CD4-positive, alpha-beta T cell (primary cell): ENCODE results near the gene ARHGAP18. TPM values are rescaled to one million over a fixed set of nuclear protein-coding genes. Genes with fewer than 3 reads are reported as not detected.

Experiments
- ATAC-seq: fragments of 200-7000 bp; cut with Tn5 transposase; one replicate; pipeline ENCODE4 v1.10.0; 2022; ENCODE audit warnings: mild to moderate bottlenecking; ENCODE audit not compliant: poor library complexity
- CTCF ChIA-PET: fragments of 350-600 bp; sonication (Branson Sonifier 250); formaldehyde crosslinking; loops from one replicate; lab custom pipeline; 2021; ENCODE audit warnings: antibody characterized with exemption, inconsistent platforms; lab: Charles Lee
- POLR2A ChIA-PET: fragments of 350-600 bp; sonication (Branson Sonifier 250); formaldehyde crosslinking; loops from one replicate; lab custom pipeline; 2021; ENCODE audit warnings: antibody characterized with exemption, inconsistent platforms; lab: Charles Lee
- DNase-seq, 14 experiments: peaks; one replicate each; pipeline ENCODE4 v3.0.0-alpha.2; 2013 to 2020; ENCODE audit warnings: mixed read lengths in 2 of 14
- H3K27ac ChIP-seq, 2 donors: one replicate each; pipeline versions ENCODE4 v1.5.1 to v1.7.0; 2013; ENCODE audit warnings: low read length in 2 of 2, low read depth in 1 of 2, mild to moderate bottlenecking in 1 of 2
- H3K27me3 ChIP-seq, 2 experiments: 1 replicate in 1 of 2; 2 replicates in 1 of 2; pipeline versions ENCODE4 v1.6.1 to v1.7.0; 2013; ENCODE audit warnings: low read length in 2 of 2, control low read depth in 1 of 2, mild to moderate bottlenecking in 1 of 2, moderate library complexity in 1 of 2; ENCODE audit not compliant: insufficient read depth in 2 of 2, control insufficient read depth in 1 of 2
- H3K36me3 ChIP-seq: one replicate; pipeline ENCODE4 v1.6.1; 2013; ENCODE audit warnings: low read length, control low read depth; ENCODE audit not compliant: insufficient read depth
- H3K4me1 ChIP-seq: one replicate; pipeline ENCODE4 v1.6.1; 2013; ENCODE audit warnings: low read length, control low read depth; ENCODE audit not compliant: insufficient read depth
- H3K4me3 ChIP-seq: one replicate; pipeline ENCODE4 v1.5.1; 2013; ENCODE audit warnings: mild to moderate bottlenecking, low read length, moderate library complexity
- H3K9me3 ChIP-seq, 2 experiments: 1 replicate in 1 of 2; 2 replicates in 1 of 2; pipeline versions ENCODE4 v1.6.1 to v1.7.0; 2013; ENCODE audit warnings: low read length in 2 of 2, mild to moderate bottlenecking in 2 of 2, control low read depth in 1 of 2, moderate library complexity in 1 of 2; ENCODE audit not compliant: control insufficient read depth in 1 of 2, insufficient read depth in 1 of 2
- H3K27ac Mint-ChIP-seq: one replicate; pipeline ENCODE4 v1.8.0; 2020; ENCODE audit warnings: mixed read lengths
- H3K27me3 Mint-ChIP-seq: one replicate; pipeline ENCODE4 v1.8.0; 2021; ENCODE audit warnings: mixed read lengths
- H3K36me3 Mint-ChIP-seq: one replicate; pipeline ENCODE4 v1.8.0; 2021; ENCODE audit warnings: low read depth, mixed read lengths
- H3K4me1 Mint-ChIP-seq: one replicate; pipeline ENCODE4 v1.8.0; 2021; ENCODE audit warnings: low read depth, mixed read lengths
- H3K4me3 Mint-ChIP-seq: one replicate; pipeline ENCODE4 v1.8.0; 2020; ENCODE audit warnings: mild to moderate bottlenecking, mixed read lengths
- H3K9me3 Mint-ChIP-seq: one replicate; pipeline ENCODE4 v1.8.0; 2020; ENCODE audit warnings: mixed read lengths
- CTCF ChIP-seq: fragments of 200-600 bp; IDR thresholded peaks from one replicate; pipeline ENCODE4 v1.8.0; 2022; ENCODE audit warnings: antibody characterized with exemption, mild to moderate bottlenecking
- intact Hi-C, 2 experiments: fragments of 100-400 bp; cut with DNase I in 1 of 2; cut with micrococcal nuclease in 1 of 2; formaldehyde crosslinking; loops; one replicate each; pipeline versions ENCODE4 v1.15.1 to v1.9.0; 2023 to 2025; cut with DNase I, micrococcal nuclease
- total RNA-seq, 174 experiments: library from RNA in 2 of 174; stranded (reverse) in 2 of 174; gene quantifications; one replicate each; pipeline ENCODE4 v1.2.3 and lab custom pipeline; 2021 to 2026

Gene ARHGAP18
- total RNA-seq, 2 experiments from 2014 or later: 0.71 to 1.3 TPM

GRCh38 chr6:129679758-129680157, 30.2 kb downstream of the ARHGAP18 start:
- no peaks in the 10 kb centered on the region for H3K27me3 Mint-ChIP-seq

DNA sequence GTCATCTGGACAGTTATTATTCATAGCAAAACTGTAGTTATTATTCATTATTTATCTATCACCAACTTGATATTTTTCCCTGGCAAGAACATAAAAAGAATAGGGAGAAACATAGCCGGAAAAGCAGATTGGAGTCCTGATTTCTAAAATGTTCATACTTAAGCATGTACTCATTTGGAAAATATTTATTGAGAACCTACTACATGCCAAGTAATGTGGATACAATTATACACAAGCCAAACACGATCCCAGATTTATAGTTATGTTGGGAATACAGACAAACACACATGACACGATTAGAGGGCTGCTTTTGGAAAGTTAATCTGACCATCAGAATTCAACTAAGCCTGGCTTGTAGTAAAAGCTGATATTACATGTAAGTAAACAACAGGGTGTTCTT, 30.7 kb downstream of the ARHGAP18 start:
- intact Hi-C loops: no loop called here
- H3K4me3 Mint-ChIP-seq: no peak overlapping the region
- ATAC-seq: no peak

More at GRCh38 chr6:129679758-129680157, 30.2 kb downstream of the ARHGAP18 start:
- Mint-ChIP-seq H3K4me3 (no peak overlapping the region), H3K4me1 (peaks cover 28% of the 10 kb centered on the region), H3K9me3 (no peaks in the 10 kb centered on the region), H3K36me3 (no peaks in the 10 kb centered on the region), H3K27ac (no peak overlapping the region)
- Histone ChIP-seq H3K4me3 (no peak overlapping the region), H3K36me3 (no peaks in the 10 kb centered on the region), H3K4me1 (peaks cover 12% of the 10 kb centered on the region), H3K27me3 (no peaks in the 10 kb centered on the region), H3K9me3 (no peaks in the 10 kb centered on the region), H3K27ac (no peak overlapping the region)
- TF ChIP-seq CTCF: no peak
- DNase-seq: no peak
- intact Hi-C loops: no loop called here
- ChIA-PET CTCF (no interaction called here), POLR2A (no interaction called here)
- ATAC-seq: no peak

DNA sequence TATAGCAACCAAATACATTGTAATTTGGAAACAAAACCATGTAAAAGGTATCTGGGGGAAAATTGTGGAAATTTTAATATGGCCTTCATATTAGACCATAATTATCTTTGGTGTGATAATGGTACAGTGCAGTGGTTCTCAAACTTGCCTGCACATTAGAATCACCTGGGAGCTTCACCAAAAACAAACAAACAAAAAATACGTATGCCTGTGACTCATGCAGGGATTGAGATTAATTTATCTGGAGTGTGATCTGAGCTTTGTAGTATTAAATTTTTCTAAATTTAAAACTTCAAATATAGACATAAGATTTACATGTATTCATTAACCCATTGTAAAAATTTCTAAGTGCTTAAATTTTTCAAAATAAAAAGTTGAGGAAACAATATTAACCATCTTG, 31.5 kb downstream of the ARHGAP18 start:
- no peaks in the 10 kb centered on the region for H3K36me3 Mint-ChIP-seq
- Histone ChIP-seq H3K4me3 (no peak overlapping the region), H3K9me3 (no peaks in the 10 kb centered on the region), H3K4me1 (peaks cover under 1% of the 10 kb centered on the region), H3K27me3 (no peaks in the 10 kb centered on the region), H3K36me3 (no peaks in the 10 kb centered on the region), H3K27ac (no peak overlapping the region)
- no peak for ATAC-seq
- intact Hi-C loops: no loop called here
- no peaks in the 10 kb centered on the region for H3K9me3 Mint-ChIP-seq
- DNase-seq: no peak
- CTCF ChIA-PET: no interaction called here
- POLR2A ChIA-PET: interaction anchor here (0.9 kb wide), 1 partner anchor 10 kb away, joined by 3 read pairs; no protein-coding TSS in a partner anchor
- no peaks in the 10 kb centered on the region for H3K27me3 Mint-ChIP-seq
- no peak overlapping the region for H3K4me3 Mint-ChIP-seq
- TF ChIP-seq CTCF: no peak
- H3K27ac Mint-ChIP-seq: no peak overlapping the region
- peaks cover 20% of the 10 kb centered on the region for H3K4me1 Mint-ChIP-seq

More for the DNA sequence above, 30.7 kb downstream of the ARHGAP18 start:
- ChIA-PET POLR2A (interaction anchor here (0.9 kb wide), 1 partner anchor 10 kb away, joined by 3 read pairs; no protein-coding TSS in a partner anchor), CTCF (no interaction called here)
- Histone ChIP-seq H3K27ac (no peak overlapping the region), H3K36me3 (no peaks in the 10 kb centered on the region), H3K27me3 (no peaks in the 10 kb centered on the region), H3K4me1 (peaks cover 7% of the 10 kb centered on the region), H3K4me3 (no peak overlapping the region), H3K9me3 (no peaks in the 10 kb centered on the region)
- H3K36me3 Mint-ChIP-seq: no peaks in the 10 kb centered on the region
- no peak for TF ChIP-seq CTCF
- H3K27me3 Mint-ChIP-seq: no peaks in the 10 kb centered on the region
- H3K27ac Mint-ChIP-seq: no peak overlapping the region
- peaks cover 23% of the 10 kb centered on the region for H3K4me1 Mint-ChIP-seq
- no peaks in the 10 kb centered on the region for H3K9me3 Mint-ChIP-seq
- no peak for DNase-seq
